ENCODE measurements around the gene SPATA32.

DNA sequence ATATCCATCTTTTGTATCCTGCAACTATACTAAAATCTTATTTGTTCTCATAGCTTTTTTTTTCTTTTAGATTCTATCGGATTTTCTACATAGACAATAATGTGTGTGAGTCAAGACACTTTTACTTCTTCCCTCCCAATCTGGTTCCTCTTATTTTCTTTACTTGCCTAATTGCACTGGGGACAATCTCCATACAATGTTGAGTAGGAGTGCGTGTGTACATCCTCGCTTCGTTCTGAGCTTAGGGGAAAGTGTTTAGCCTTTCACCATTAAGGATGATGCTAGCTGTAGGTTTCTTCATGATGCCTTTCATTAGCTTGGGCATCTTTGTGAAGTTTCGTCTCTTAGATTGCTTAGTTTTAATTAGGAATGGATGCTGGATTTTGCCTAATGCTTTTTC, 2.9 kb downstream of the SPATA32 start:
- TF ChIP-seq, protein P1, sequence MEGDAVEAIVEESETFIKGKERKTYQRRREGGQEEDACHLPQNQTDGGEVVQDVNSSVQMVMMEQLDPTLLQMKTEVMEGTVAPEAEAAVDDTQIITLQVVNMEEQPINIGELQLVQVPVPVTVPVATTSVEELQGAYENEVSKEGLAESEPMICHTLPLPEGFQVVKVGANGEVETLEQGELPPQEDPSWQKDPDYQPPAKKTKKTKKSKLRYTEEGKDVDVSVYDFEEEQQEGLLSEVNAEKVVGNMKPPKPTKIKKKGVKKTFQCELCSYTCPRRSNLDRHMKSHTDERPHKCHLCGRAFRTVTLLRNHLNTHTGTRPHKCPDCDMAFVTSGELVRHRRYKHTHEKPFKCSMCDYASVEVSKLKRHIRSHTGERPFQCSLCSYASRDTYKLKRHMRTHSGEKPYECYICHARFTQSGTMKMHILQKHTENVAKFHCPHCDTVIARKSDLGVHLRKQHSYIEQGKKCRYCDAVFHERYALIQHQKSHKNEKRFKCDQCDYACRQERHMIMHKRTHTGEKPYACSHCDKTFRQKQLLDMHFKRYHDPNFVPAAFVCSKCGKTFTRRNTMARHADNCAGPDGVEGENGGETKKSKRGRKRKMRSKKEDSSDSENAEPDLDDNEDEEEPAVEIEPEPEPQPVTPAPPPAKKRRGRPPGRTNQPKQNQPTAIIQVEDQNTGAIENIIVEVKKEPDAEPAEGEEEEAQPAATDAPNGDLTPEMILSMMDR (IDR thresholded peaks at IDR 0.05): no peak
- TF ChIP-seq POLR2AphosphoS5 (IDR thresholded peaks at IDR 0.05) (no peak), POLR2A (IDR thresholded peaks at IDR 0.05) (no peak)

Data from breast epithelium (tissue), 3 donors.